Keratinocyte (primary cell): Measurements from ENCODE around the gene SEC14L5. TPM values are rescaled to one million over a fixed set of nuclear protein-coding genes. Genes with fewer than 3 reads are reported as not detected.

Source experiments
- DNase-seq: peaks from one replicate; pipeline ENCODE4 v3.0.0-alpha.2; 2011; ENCODE audit warnings: low read depth, missing footprints, low spot score
- FAIRE-seq: peaks from 2 replicates; lab custom pipeline; 2011; peaks lifted over from hg19 to GRCh38; lab: Jason Lieb, UNC
- H2AFZ ChIP-seq: 2 replicates; pipeline ENCODE4 v1.6.0; 2012; ENCODE audit warnings: low read length, control low read depth, inconsistent platforms; ENCODE audit not compliant: control insufficient read depth
- H3K27ac ChIP-seq: 2 replicates; pipeline ENCODE4 v1.5.1; 2011; ENCODE audit warnings: low read length; ENCODE audit not compliant: control insufficient read depth, insufficient read depth
- H3K27me3 ChIP-seq: 3 replicates; pipeline ENCODE4 v1.6.0; 2011; ENCODE audit warnings: low read length; ENCODE audit not compliant: control insufficient read depth, insufficient read depth; ENCODE audit errors: extremely low read depth
- H3K36me3 ChIP-seq, 2 experiments: 2 replicates in 1 of 2; 3 replicates in 1 of 2; pipeline ENCODE4 v1.5.1; 2011; ENCODE audit warnings: low read length in 2 of 2, mild to moderate bottlenecking in 1 of 2; ENCODE audit not compliant: control insufficient read depth in 2 of 2, insufficient read depth in 2 of 2; ENCODE audit errors: extremely low read depth in 1 of 2
- H3K4me1 ChIP-seq: 3 replicates; pipeline ENCODE4 v1.5.1; 2011; ENCODE audit warnings: low read length; ENCODE audit not compliant: control insufficient read depth, insufficient read depth; ENCODE audit errors: extremely low read depth
- H3K4me2 ChIP-seq: 3 replicates; pipeline ENCODE4 v1.6.0; 2011; ENCODE audit warnings: low read depth, low read length; ENCODE audit not compliant: control insufficient read depth, insufficient read depth; ENCODE audit errors: extremely low read depth
- H3K4me3 ChIP-seq, 3 experiments: fragments of 200-600 bp in 1 of 3; sonication (generic) in 1 of 3; 2 replicates in 2 of 3; 3 replicates in 1 of 3; pipeline ENCODE4 v1.5.1; 2011 to 2016; ENCODE audit warnings: low read length in 3 of 3, mild to moderate bottlenecking in 3 of 3, control low read depth in 2 of 3, inconsistent platforms in 1 of 3, low read depth in 1 of 3, mixed read lengths in 1 of 3, mixed run types in 1 of 3, moderate library complexity in 1 of 3; ENCODE audit not compliant: control insufficient read depth in 2 of 3, insufficient read depth in 2 of 3; ENCODE audit errors: extremely low read depth in 1 of 3
- H3K79me2 ChIP-seq: 2 replicates; pipeline ENCODE4 v1.6.0; 2012; ENCODE audit warnings: low read length; ENCODE audit not compliant: control insufficient read depth, insufficient read depth
- H3K9ac ChIP-seq: 3 replicates; pipeline ENCODE4 v1.6.0; 2011; ENCODE audit warnings: low read length; ENCODE audit not compliant: control insufficient read depth, insufficient read depth; ENCODE audit errors: extremely low read depth
- H3K9me1 ChIP-seq: 3 replicates; pipeline ENCODE4 v1.6.0; 2011; ENCODE audit warnings: low read length; ENCODE audit not compliant: control insufficient read depth, insufficient read depth; ENCODE audit errors: extremely low read depth
- H3K9me3 ChIP-seq: 2 replicates; pipeline ENCODE4 v1.5.1; 2012; ENCODE audit warnings: low read depth, low read length; ENCODE audit not compliant: control insufficient read depth
- H4K20me1 ChIP-seq: 3 replicates; pipeline ENCODE4 v1.6.0; 2011; ENCODE audit warnings: low read length; ENCODE audit not compliant: control insufficient read depth, insufficient read depth; ENCODE audit errors: extremely low read depth
- CTCF ChIP-seq, 3 experiments: IDR thresholded peaks in 1 of 3; conservative IDR thresholded peaks in 1 of 3; optimal IDR thresholded peaks in 1 of 3; 2 replicates in 2 of 3; 3 replicates in 1 of 3; pipeline versions ENCODE3 to v1.5.1; 2011; ENCODE audit warnings: low read length in 3 of 3, mild to moderate bottlenecking in 3 of 3, moderate library complexity in 2 of 3, control low read depth in 1 of 3, inconsistent platforms in 1 of 3; ENCODE audit not compliant: insufficient read depth in 2 of 3; ENCODE audit errors: extremely low read depth in 1 of 3
- EZH2 ChIP-seq: IDR thresholded peaks from one replicate; pipeline ENCODE4 v1.6.1; 2012; ENCODE audit warnings: inconsistent platforms, mild to moderate bottlenecking, low read length, moderate library complexity
- dilution Hi-C: fragments of 300-500 bp; cut with MboI; formaldehyde crosslinking; loops from one replicate; pipeline ENCODE4 v1.7.0; 2020; ENCODE audit warnings: low sequenced_read_pairs; ENCODE audit not compliant: extremely low pct_ligation_motif_present
- polyA plus RNA-seq, 5 experiments: library from polyadenylated mRNA; depleted of rRNA in 3 of 5; stranded (reverse) in 3 of 5; stranded (forward) in 1 of 5; unstranded in 1 of 5; fragments of >200 nt; gene quantifications; 1 replicate in 1 of 5; 2 replicates in 3 of 5; 3 replicates in 1 of 5; pipeline versions ENCODE4 v1.2.1 to v1.2.3, GENCODE V29; 2011 to 2012; ENCODE audit warnings: missing spikeins in 2 of 5, low read depth in 1 of 5, low replicate concordance in 1 of 5

SEC14L5 gene
- polyA plus RNA-seq, 1 donor (not counting 4 experiments of a cell fraction or from before 2014, with no cell fraction given), result 0.08 TPM

DNA sequence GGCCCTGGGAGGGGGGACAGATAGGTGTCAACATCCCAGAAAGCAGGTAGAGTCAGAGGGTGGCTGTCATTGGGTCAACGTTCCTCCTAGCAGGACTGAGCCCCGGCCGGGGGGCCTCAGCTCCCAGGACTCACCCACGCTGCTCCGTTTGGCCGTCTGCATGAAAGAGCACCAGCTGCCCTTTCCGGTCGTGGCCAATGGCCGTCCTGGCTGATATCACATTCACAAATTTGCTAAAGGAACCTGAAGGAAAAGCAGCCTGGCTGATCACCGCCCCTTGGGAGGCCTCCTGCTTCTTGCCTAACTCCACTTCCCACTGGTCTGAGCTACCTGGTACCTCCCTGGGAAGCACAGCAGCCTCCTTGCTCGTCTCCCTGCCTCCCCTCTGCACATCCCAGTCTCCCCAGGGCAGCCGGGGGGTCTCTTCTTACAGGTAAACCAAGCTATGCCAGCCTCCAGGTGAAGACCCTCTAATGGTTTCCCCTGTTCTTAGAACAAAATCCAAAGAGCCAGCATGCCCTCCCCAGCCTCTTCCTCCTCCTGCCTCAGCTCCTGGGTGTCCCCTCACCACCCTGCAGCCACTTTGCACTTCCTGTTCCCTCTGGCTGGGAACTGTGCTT is 72.2 kb downstream of the SEC14L5 start:
- no peak for FAIRE-seq
- no peak for DNase-seq
- no peak overlapping the region for H3K27ac ChIP-seq
- H3K9ac ChIP-seq, result no peak overlapping the region
- no peak for TF ChIP-seq CTCF (optimal IDR thresholded peaks at IDR 0.05 in 1 of 3, IDR thresholded peaks at IDR 0.05 in 1 of 3, conservative IDR thresholded peaks at IDR 0.05 in 1 of 3; ENCODE audit: extremely low read depth in 1 of 3, insufficient read depth in 2 of 3, low read length in 3 of 3)
- no peak overlapping the region for H3K4me2 ChIP-seq
- H4K20me1 ChIP-seq, result no peaks in the 10 kb centered on the region
- H3K9me1 ChIP-seq, result no peaks in the 10 kb centered on the region
- dilution Hi-C loops, result no loop called here
- H3K36me3 ChIP-seq, result peaks cover 0 to 1% of the 10 kb centered on the region in 2 experiments
- H3K9me3 ChIP-seq, result no peaks in the 10 kb centered on the region
- H3K4me3 ChIP-seq, result no peak overlapping the region
- no peaks in the 10 kb centered on the region for H3K27me3 ChIP-seq
- H3K4me1 ChIP-seq, result peaks cover 14% of the 10 kb centered on the region
- H2AFZ ChIP-seq, result no peak overlapping the region
- no peaks in the 10 kb centered on the region for H3K79me2 ChIP-seq

GRCh38 chr16:5031601-5032000 is 73.5 kb downstream of the SEC14L5 start:
- no peak overlapping the region for H3K9ac ChIP-seq
- H2AFZ ChIP-seq, result no peak overlapping the region
- no peak overlapping the region for H3K4me2 ChIP-seq
- H3K27ac ChIP-seq, result no peak overlapping the region
- H3K79me2 ChIP-seq, result no peaks in the 10 kb centered on the region
- peaks cover 0 to 1% of the 10 kb centered on the region in 2 experiments for H3K36me3 ChIP-seq
- H3K4me3 ChIP-seq, result no peak overlapping the region
- FAIRE-seq (no peak), DNase-seq (no peak)
- dilution Hi-C loops, result no loop called here
- H3K27me3 ChIP-seq, result no peaks in the 10 kb centered on the region
- no peaks in the 10 kb centered on the region for H4K20me1 ChIP-seq
- H3K9me1 ChIP-seq, result no peaks in the 10 kb centered on the region
- no peaks in the 10 kb centered on the region for H3K9me3 ChIP-seq
- peaks cover 19% of the 10 kb centered on the region for H3K4me1 ChIP-seq
- TF ChIP-seq CTCF (optimal IDR thresholded peaks at IDR 0.05 in 1 of 3, IDR thresholded peaks at IDR 0.05 in 1 of 3, conservative IDR thresholded peaks at IDR 0.05 in 1 of 3; ENCODE audit: extremely low read depth in 1 of 3, insufficient read depth in 2 of 3, low read length in 3 of 3), result no peak
- TF ChIP-seq EZH2, result no peak
